Measurements from ENCODE around the gene SUCLG1. TPM values are rescaled to one million over a fixed set of nuclear protein-coding genes. Genes with fewer than 3 reads are reported as not detected.

SUCLG1 gene
- polyA plus RNA-seq, 4 donors = 165 to 207 (median 179) TPM

GRCh38 chr2:84467389-84467788 lies 8.3 kb upstream of the SUCLG1 start:
- DNase-seq (ENCODE audit: low read depth in 4 of 4, low spot score in 2 of 4) = no peak

GRCh38 chr2:84461310-84461709 lies 2.2 kb upstream of the SUCLG1 start:
- DNase-seq (ENCODE audit: low read depth in 4 of 4, low spot score in 2 of 4) = no peak

GRCh38 chr2:84460670-84461069 lies 1.6 kb upstream of the SUCLG1 start:
- no peak for DNase-seq (ENCODE audit: low read depth in 4 of 4, low spot score in 2 of 4)

GRCh38 chr2:84459944-84460429 lies 907 bp upstream of the SUCLG1 start:
- DNase-seq (ENCODE audit: low read depth in 4 of 4, low spot score in 2 of 4) = no peak

- DNase-seq (ENCODE audit: low read depth in 4 of 4, low spot score in 2 of 4) = peak in 3 of 4 donors; percentile 23 to 48 (median 34)
Measured at GRCh38 chr2:84458551-84459017, 496 bp downstream of the SUCLG1 start.

- DNase-seq (ENCODE audit: low read depth in 4 of 4, low spot score in 2 of 4) = no peak
Measured at GRCh38 chr2:84457686-84458085, 1.4 kb downstream of the SUCLG1 start.

- DNase-seq (ENCODE audit: low read depth in 4 of 4, low spot score in 2 of 4) = no peak
Measured at GRCh38 chr2:84456156-84456555, 2.9 kb downstream of the SUCLG1 start.

GRCh38 chr2:84454581-84454980 lies 4.5 kb downstream of the SUCLG1 start:
- DNase-seq (ENCODE audit: low read depth in 4 of 4, low spot score in 2 of 4) = no peak

GRCh38 chr2:84452624-84453023 lies 6.5 kb downstream of the SUCLG1 start:
- no peak for DNase-seq (ENCODE audit: low read depth in 4 of 4, low spot score in 2 of 4)

- DNase-seq (ENCODE audit: low read depth in 4 of 4, low spot score in 2 of 4) = no peak
Measured at GRCh38 chr2:84451579-84451978, 7.5 kb downstream of the SUCLG1 start.

GRCh38 chr2:84450288-84451227 lies 8.5 kb downstream of the SUCLG1 start:
- DNase-seq (ENCODE audit: low read depth in 4 of 4, low spot score in 2 of 4) = no peak

- DNase-seq (ENCODE audit: low read depth in 4 of 4, low spot score in 2 of 4) = no peak
Measured at GRCh38 chr2:84449711-84450110, 9.4 kb downstream of the SUCLG1 start.

- DNase-seq (ENCODE audit: low read depth in 4 of 4, low spot score in 2 of 4) = no peak
Measured at GRCh38 chr2:84449055-84449454, 10.0 kb downstream of the SUCLG1 start.

- DNase-seq (ENCODE audit: low read depth in 4 of 4, low spot score in 2 of 4) = no peak
Measured at GRCh38 chr2:84443477-84443876, 15.6 kb downstream of the SUCLG1 start.

GRCh38 chr2:84442888-84443287 lies 16.2 kb downstream of the SUCLG1 start:
- DNase-seq (ENCODE audit: low read depth in 4 of 4, low spot score in 2 of 4) = no peak

GRCh38 chr2:84441505-84441904 lies 17.6 kb downstream of the SUCLG1 start:
- no peak for DNase-seq (ENCODE audit: low read depth in 4 of 4, low spot score in 2 of 4)

GRCh38 chr2:84441036-84441435 lies 18.0 kb downstream of the SUCLG1 start:
- no peak for DNase-seq (ENCODE audit: low read depth in 4 of 4, low spot score in 2 of 4)

- DNase-seq (ENCODE audit: low read depth in 4 of 4, low spot score in 2 of 4) = peak in 2 of 4 donors; percentile 16 to 20
Measured at GRCh38 chr2:84435345-84436025, 23.6 kb downstream of the SUCLG1 start.

GRCh38 chr2:84429328-84429727 lies 29.8 kb downstream of the SUCLG1 start:
- no peak for DNase-seq (ENCODE audit: low read depth in 4 of 4, low spot score in 2 of 4)

GRCh38 chr2:84427235-84428138 lies 31.6 kb downstream of the SUCLG1 start:
- DNase-seq (ENCODE audit: low read depth in 4 of 4, low spot score in 2 of 4) = no peak
